ENCODE measurements around the gene TBX21.
"Not testable (repeated sequence)": the region's sequence is repeated elsewhere in the genome, so short reads cannot be mapped to it uniquely, and the experiment has no call there.

Gene TBX21

GRCh38 chr17:47763913-47764582 is 31.0 kb downstream of the TBX21 start:
- DNase-seq (ENCODE audit: low read depth in 2 of 2), result no peak

- DNase-seq (ENCODE audit: low read depth in 2 of 2), result not testable (repeated sequence)
Observed at GRCh38 chr17:47773649-47774048, 40.6 kb downstream of the TBX21 start.

- DNase-seq (ENCODE audit: low read depth in 2 of 2), result no peak
Observed at GRCh38 chr17:47774331-47774730, 41.3 kb downstream of the TBX21 start.

GRCh38 chr17:47774987-47775580 is 42.0 kb downstream of the TBX21 start:
- DNase-seq (ENCODE audit: low read depth in 2 of 2), result no peak

GRCh38 chr17:47776330-47777197 is 43.5 kb downstream of the TBX21 start:
- DNase-seq (ENCODE audit: low read depth in 2 of 2), result peak in 1 of 2 donors; percentile 17

GRCh38 chr17:47778184-47778635 is 45.2 kb downstream of the TBX21 start:
- no peak for DNase-seq (ENCODE audit: low read depth in 2 of 2)

- DNase-seq (ENCODE audit: low read depth in 2 of 2), result no peak
Observed at GRCh38 chr17:47781397-47781796, 48.4 kb downstream of the TBX21 start.

- no peak for DNase-seq (ENCODE audit: low read depth in 2 of 2)
Observed at GRCh38 chr17:47785538-47786123, 52.6 kb downstream of the TBX21 start.

GRCh38 chr17:47789611-47790561 is 56.9 kb downstream of the TBX21 start:
- DNase-seq (ENCODE audit: low read depth in 2 of 2), result peak; percentile 22 to 48

- no peak for DNase-seq (ENCODE audit: low read depth in 2 of 2)
Observed at GRCh38 chr17:47791025-47791424, 58.0 kb downstream of the TBX21 start.

- DNase-seq (ENCODE audit: low read depth in 2 of 2), result no peak
Observed at GRCh38 chr17:47792457-47792856, 59.4 kb downstream of the TBX21 start.

- DNase-seq (ENCODE audit: low read depth in 2 of 2), result no peak
Observed at GRCh38 chr17:47792979-47793378, 59.9 kb downstream of the TBX21 start.
